Activated T-cell treated with anti-CD3 and anti-CD28 coated beads, Interleukin-2, amount 50 U/mL, for 24 hours (primary cell): ENCODE measurements around the gene IQGAP1.

ENCODE experiments used
- DNase-seq: peaks from one replicate; pipeline ENCODE4 v3.0.0-alpha.2; 2020
- H3K27ac Mint-ChIP-seq: 2 replicates; pipeline ENCODE4 v1.8.0; 2020; ENCODE audit warnings: mild to moderate bottlenecking, mixed read lengths
- H3K27me3 Mint-ChIP-seq: 2 replicates; pipeline ENCODE4 v1.8.0; 2020; ENCODE audit warnings: mixed read lengths
- H3K36me3 Mint-ChIP-seq: 2 replicates; pipeline ENCODE4 v1.8.0; 2020; ENCODE audit warnings: low read depth, mixed read lengths
- H3K4me1 Mint-ChIP-seq: 2 replicates; pipeline ENCODE4 v1.8.0; 2020; ENCODE audit warnings: low read depth, mixed read lengths
- H3K4me3 Mint-ChIP-seq: 2 replicates; pipeline ENCODE4 v1.8.0; 2020; ENCODE audit warnings: mild to moderate bottlenecking, moderate library complexity, mixed read lengths
- H3K9me3 Mint-ChIP-seq: 2 replicates; pipeline ENCODE4 v1.8.0; 2020; ENCODE audit warnings: mixed read lengths

IQGAP1 gene

GRCh38 chr15:90358124-90359033, 29.7 kb upstream of the IQGAP1 start:
- H3K4me1 Mint-ChIP-seq, result peaks cover 23% of the 10 kb centered on the region
- H3K27me3 Mint-ChIP-seq, result no peaks in the 10 kb centered on the region
- no peaks in the 10 kb centered on the region for H3K9me3 Mint-ChIP-seq
- no peaks in the 10 kb centered on the region for H3K36me3 Mint-ChIP-seq
- no peak overlapping the region for H3K27ac Mint-ChIP-seq
- no peak for DNase-seq
- H3K4me3 Mint-ChIP-seq, result no peak overlapping the region

DNA sequence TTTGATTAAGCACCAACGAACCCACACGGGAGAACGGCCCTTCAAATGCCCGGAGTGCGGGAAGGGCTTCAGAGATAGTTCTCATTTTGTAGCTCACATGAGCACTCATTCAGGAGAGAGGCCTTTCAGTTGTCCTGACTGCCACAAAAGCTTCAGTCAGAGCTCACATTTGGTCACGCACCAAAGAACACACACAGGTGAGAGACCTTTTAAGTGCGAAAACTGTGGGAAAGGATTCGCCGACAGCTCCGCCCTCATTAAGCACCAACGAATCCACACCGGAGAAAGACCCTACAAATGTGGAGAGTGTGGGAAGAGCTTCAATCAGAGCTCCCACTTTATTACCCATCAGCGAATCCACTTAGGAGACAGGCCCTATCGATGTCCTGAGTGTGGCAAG, 27.3 kb upstream of the IQGAP1 start:
- H3K36me3 Mint-ChIP-seq, result no peaks in the 10 kb centered on the region
- H3K9me3 Mint-ChIP-seq, result no peaks in the 10 kb centered on the region
- peak overlapping the region; percentile 5 for H3K27ac Mint-ChIP-seq
- H3K4me1 Mint-ChIP-seq, result peaks cover 30% of the 10 kb centered on the region
- no peak overlapping the region for H3K4me3 Mint-ChIP-seq
- no peaks in the 10 kb centered on the region for H3K27me3 Mint-ChIP-seq
- DNase-seq, result no peak

DNA sequence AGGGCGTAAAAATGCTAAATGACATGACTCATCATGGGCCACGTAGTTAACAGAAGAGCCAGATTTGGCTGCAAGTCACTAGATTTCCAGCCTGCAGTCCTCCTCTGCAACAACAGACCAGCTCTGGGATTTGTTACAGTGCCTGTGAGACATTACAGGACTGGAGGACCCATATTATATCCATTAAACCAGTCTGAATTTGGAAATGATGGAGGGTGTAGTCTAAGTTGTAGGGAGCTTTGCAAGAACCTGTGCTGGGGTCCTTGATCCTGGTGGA, 25.2 kb upstream of the IQGAP1 start:
- Mint-ChIP-seq H3K27me3 (no peaks in the 10 kb centered on the region), H3K36me3 (no peaks in the 10 kb centered on the region), H3K27ac (peak overlapping the region; percentile 34), H3K4me3 (no peak overlapping the region), H3K4me1 (peaks cover 30% of the 10 kb centered on the region), H3K9me3 (no peaks in the 10 kb centered on the region)
- DNase-seq, result no peak

DNA sequence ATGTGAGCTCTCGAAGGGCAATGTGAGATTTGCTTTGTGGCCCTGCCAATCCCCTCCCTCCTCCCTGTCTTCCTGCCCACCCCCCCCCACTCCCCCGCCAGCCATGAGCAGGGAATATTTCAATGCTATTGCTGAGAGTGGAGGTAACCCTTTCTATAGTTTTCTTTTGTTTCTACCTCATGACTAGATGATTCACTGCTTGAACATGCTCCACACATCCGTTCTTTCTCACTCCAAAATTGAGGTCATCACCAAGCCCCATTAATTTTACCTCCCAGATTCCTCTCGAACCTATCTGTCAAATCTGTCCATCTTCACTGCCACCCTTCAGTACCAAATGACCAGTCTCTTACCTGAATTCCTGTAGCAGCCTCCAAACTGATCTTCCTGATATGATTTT, 23.8 kb upstream of the IQGAP1 start:
- Mint-ChIP-seq H3K27me3 (no peaks in the 10 kb centered on the region), H3K4me3 (no peak overlapping the region), H3K27ac (no peak overlapping the region), H3K36me3 (no peaks in the 10 kb centered on the region), H3K9me3 (no peaks in the 10 kb centered on the region), H3K4me1 (peaks cover 23% of the 10 kb centered on the region)
- DNase-seq, result no peak

GRCh38 chr15:90365414-90366055, 22.5 kb upstream of the IQGAP1 start:
- H3K36me3 Mint-ChIP-seq, result no peaks in the 10 kb centered on the region
- H3K4me3 Mint-ChIP-seq, result no peak overlapping the region
- no peak overlapping the region for H3K27ac Mint-ChIP-seq
- no peaks in the 10 kb centered on the region for H3K9me3 Mint-ChIP-seq
- no peaks in the 10 kb centered on the region for H3K27me3 Mint-ChIP-seq
- peaks cover 25% of the 10 kb centered on the region for H3K4me1 Mint-ChIP-seq
- no peak for DNase-seq

GRCh38 chr15:90367576-90367975, 20.5 kb upstream of the IQGAP1 start:
- peaks cover 15% of the 10 kb centered on the region for H3K4me1 Mint-ChIP-seq
- no peaks in the 10 kb centered on the region for H3K9me3 Mint-ChIP-seq
- H3K36me3 Mint-ChIP-seq, result no peaks in the 10 kb centered on the region
- H3K27me3 Mint-ChIP-seq, result no peaks in the 10 kb centered on the region
- no peak overlapping the region for H3K4me3 Mint-ChIP-seq
- DNase-seq, result no peak
- H3K27ac Mint-ChIP-seq, result no peak overlapping the region

DNA sequence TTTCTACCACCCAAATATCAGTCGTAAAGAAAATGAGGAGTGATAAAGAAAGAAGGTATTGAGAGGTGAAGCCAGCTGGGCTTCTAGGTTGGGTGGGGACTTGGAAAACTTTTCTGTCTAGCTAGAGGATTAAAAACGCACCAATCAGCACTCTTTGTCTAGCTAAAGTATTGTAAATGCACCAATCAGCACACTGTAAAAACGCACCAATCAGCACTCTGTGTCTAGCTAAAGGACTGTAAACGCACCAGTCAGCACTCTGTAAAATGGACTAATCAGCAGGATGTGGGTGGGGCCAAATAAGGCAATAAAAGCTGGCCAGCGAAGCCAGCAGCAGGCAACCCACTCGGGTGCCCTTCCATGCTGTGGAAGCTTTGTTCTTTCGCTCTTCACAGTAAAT, 13.0 kb upstream of the IQGAP1 start:
- no peak overlapping the region for H3K4me3 Mint-ChIP-seq
- DNase-seq, result no peak
- peaks cover 47% of the 10 kb centered on the region for H3K4me1 Mint-ChIP-seq
- H3K9me3 Mint-ChIP-seq, result peaks cover 30% of the 10 kb centered on the region
- peaks cover 17% of the 10 kb centered on the region for H3K36me3 Mint-ChIP-seq
- no peaks in the 10 kb centered on the region for H3K27me3 Mint-ChIP-seq
- no peak overlapping the region for H3K27ac Mint-ChIP-seq

GRCh38 chr15:90376789-90377188, 11.3 kb upstream of the IQGAP1 start:
- Mint-ChIP-seq H3K27me3 (no peaks in the 10 kb centered on the region), H3K4me3 (peak overlapping the region; percentile 54), H3K36me3 (peaks cover 19% of the 10 kb centered on the region), H3K4me1 (peaks cover 49% of the 10 kb centered on the region), H3K9me3 (peaks cover 34% of the 10 kb centered on the region), H3K27ac (peak overlapping the region; percentile 98)
- peak; percentile 59 for DNase-seq

GRCh38 chr15:90379263-90379662, 8.8 kb upstream of the IQGAP1 start:
- Mint-ChIP-seq H3K36me3 (peaks cover 19% of the 10 kb centered on the region), H3K27me3 (no peaks in the 10 kb centered on the region)

DNA sequence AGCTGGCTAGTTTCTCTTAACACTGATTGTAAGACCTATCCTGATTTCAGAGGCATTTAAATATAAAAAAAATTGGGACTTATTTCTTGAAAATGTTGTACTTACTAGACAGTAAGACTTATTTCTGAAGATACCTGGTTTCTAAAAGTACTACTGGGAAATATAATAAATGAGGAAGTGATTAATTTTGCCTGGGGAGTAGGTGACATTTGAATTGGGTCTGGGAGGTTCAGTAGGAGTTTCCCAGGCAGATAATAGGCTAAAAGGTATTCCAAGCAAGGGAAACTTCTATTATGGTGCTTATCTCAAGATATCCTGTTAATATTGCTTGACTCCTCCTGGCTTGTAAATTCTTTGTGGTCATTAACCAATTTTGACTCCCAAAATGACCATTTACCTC, 6.5 kb upstream of the IQGAP1 start:
- Mint-ChIP-seq H3K36me3 (peaks cover 12% of the 10 kb centered on the region), H3K27ac (no peak overlapping the region), H3K9me3 (peaks cover 26% of the 10 kb centered on the region), H3K27me3 (no peaks in the 10 kb centered on the region), H3K4me3 (no peak overlapping the region), H3K4me1 (peaks cover 35% of the 10 kb centered on the region)
- no peak for DNase-seq

More at GRCh38 chr15:90379263-90379662, 8.8 kb upstream of the IQGAP1 start:
- Mint-ChIP-seq H3K9me3 (peaks cover 34% of the 10 kb centered on the region), H3K27ac (no peak overlapping the region), H3K4me3 (no peak overlapping the region), H3K4me1 (peaks cover 52% of the 10 kb centered on the region)
- DNase-seq, result no peak

DNA sequence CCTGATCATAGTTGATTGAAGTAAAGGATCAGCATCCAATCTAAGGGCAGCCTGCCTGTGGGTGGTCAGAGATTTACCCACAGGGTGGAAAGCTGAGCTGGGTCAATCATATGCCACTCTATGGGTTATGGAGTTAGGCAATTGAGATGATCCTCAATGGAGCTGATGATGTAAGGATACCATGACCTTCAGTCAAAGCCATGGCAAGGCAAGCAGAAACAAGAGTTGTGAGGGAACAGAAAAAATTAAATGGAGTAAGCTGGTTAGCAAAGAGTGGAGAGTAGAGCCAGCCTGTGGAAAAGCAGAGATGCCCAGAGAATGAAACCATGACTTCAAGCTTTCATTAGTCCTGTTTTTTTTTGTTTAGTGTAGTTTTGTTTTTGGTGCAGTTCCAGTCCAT, 5.7 kb upstream of the IQGAP1 start:
- Mint-ChIP-seq H3K4me3 (no peak overlapping the region), H3K27ac (no peak overlapping the region), H3K36me3 (peaks cover 4% of the 10 kb centered on the region), H3K9me3 (peaks cover 20% of the 10 kb centered on the region), H3K27me3 (no peaks in the 10 kb centered on the region), H3K4me1 (peaks cover 29% of the 10 kb centered on the region)
- DNase-seq, result no peak

DNA sequence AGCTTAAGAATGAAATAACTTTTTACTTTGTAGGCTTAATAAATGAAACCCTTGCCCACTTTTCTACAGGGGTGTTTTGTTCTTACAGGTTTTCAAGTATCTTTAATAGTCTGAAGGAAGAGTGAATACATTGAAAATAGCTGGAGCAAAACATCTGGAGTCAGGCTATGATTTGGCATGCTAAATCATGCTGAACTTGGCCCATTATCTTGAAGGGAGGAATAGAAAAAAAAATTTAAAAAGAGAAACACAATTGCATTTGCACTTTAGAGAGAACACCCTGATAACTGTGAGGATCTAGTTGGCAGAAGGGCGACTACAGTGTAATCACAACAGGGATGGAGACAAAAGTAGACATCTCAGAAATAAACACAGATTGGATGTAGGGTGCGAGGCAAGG, 1.8 kb upstream of the IQGAP1 start:
- peaks cover 34% of the 10 kb centered on the region for H3K4me1 Mint-ChIP-seq
- no peaks in the 10 kb centered on the region for H3K27me3 Mint-ChIP-seq
- peaks cover 26% of the 10 kb centered on the region for H3K36me3 Mint-ChIP-seq
- H3K27ac Mint-ChIP-seq, result peak overlapping the region; percentile 18
- peak overlapping the region; percentile 15 for H3K4me3 Mint-ChIP-seq
- no peaks in the 10 kb centered on the region for H3K9me3 Mint-ChIP-seq
- no peak for DNase-seq

DNA sequence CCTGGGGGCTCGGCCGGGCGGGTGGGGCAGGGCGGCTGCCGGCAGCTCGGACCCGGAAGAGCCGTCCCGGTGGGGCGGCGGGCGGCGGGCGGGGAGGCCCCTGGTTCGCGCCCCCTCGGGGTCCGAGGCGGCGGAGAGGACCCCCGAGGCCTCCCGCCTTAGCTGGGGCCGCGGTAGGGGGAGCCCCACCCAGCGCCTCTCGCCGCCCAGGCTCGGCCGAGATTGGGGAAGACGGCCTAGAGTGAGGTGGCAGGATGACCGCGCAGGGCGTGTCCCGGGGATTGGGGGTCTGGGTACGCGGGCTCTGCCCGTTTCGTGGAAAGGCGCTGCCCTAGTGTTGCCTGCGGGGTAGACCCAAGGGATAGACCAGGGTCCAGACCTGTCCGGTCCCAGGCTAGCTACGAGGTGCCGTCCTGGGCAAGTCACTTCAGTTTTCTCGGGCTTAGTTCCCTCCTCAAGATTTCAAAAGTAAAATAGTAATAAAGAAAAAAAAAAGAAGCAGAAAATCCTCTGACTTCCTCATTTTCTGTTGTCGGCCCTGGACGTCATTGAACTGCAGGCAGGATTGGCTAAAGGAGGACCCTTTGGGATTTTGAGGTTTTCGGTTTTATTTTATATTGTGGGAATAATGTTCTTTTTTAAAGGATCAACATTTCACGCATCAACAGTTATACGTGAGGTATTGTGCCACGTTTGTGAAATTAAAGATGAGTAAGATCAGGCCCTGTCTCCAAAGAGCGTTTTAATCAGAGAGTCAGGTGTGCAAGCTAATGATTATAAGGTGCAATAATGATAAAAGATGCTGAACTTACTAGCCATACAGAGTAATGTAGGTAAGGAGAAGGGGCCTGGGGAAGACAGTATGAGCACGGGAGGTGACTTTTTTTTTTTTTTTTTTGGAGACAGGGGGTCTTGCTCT, 679 bp downstream of the IQGAP1 start:
- Mint-ChIP-seq H3K36me3 (peaks cover 51% of the 10 kb centered on the region), H3K4me1 (peaks cover 53% of the 10 kb centered on the region), H3K27ac (peak overlapping the region; percentile 96), H3K4me3 (peak overlapping the region; percentile 88), H3K9me3 (no peaks in the 10 kb centered on the region), H3K27me3 (no peaks in the 10 kb centered on the region)
- peak; percentile 74 for DNase-seq

DNA sequence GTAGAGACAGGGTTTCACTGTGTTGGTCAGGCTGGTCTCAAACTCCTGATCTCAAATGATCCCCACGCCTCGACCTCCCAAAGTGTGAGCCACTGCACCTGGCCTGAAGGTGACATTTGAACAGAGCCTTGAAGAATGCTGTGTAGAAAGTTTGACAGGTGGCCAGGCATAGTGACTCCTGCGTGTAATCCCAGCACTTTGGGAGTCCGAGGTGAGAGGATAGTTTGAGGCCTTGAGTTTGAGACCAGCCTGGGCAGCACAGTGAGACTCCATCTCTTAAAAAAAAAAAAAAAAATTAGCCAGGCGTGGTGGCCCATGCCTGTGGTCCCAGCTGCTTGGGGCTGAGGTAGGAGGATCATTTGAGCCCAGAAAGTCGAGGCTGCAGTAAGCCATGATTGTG, 1.5 kb downstream of the IQGAP1 start:
- peaks cover 58% of the 10 kb centered on the region for H3K4me1 Mint-ChIP-seq

More for the DNA sequence above, 1.5 kb downstream of the IQGAP1 start:
- Mint-ChIP-seq H3K9me3 (no peaks in the 10 kb centered on the region), H3K36me3 (peaks cover 57% of the 10 kb centered on the region), H3K4me3 (peak overlapping the region; percentile 88), H3K27me3 (no peaks in the 10 kb centered on the region), H3K27ac (peak overlapping the region; percentile 92)
- no peak for DNase-seq
